SK-N-MC (cell line): Measurements from ENCODE around the gene TTC17.
"Not testable (repeated sequence)": the region's sequence is repeated elsewhere in the genome, so short reads cannot be mapped to it uniquely, and the experiment has no call there.

ENCODE experiments used
- EZH2 ChIP-seq: fragments of 200-600 bp; sonication (generic); IDR thresholded peaks from one replicate; pipeline ENCODE4 v1.6.1; 2017; ENCODE audit warnings: antibody characterized with exemption
- FOXP2 ChIP-seq: optimal IDR thresholded peaks from 2 replicates; pipeline ENCODE3; 2011; ENCODE audit warnings: mild to moderate bottlenecking, moderate library complexity; ENCODE audit not compliant: insufficient read depth; ENCODE audit errors: extremely low read length, control extremely low read depth
- POLR2AphosphoS5 ChIP-seq: IDR thresholded peaks from 2 replicates; pipeline ENCODE4 v1.6.1; 2012; ENCODE audit warnings: mild to moderate bottlenecking, low read depth, low read length, borderline replicate concordance

GRCh38 chr11:43430916-43431315 lies 72.2 kb downstream of the TTC17 start:
- not testable (repeated sequence) for TF ChIP-seq EZH2, POLR2AphosphoS5, FOXP2
